ENCODE measurements around the gene TCF7L1. TPM values are rescaled to one million over a fixed set of nuclear protein-coding genes. Genes with fewer than 3 reads are reported as not detected.

TCF7L1 gene
- total RNA-seq, 4 donors from 2014 or later, result 0.55 to 3.0 (median 1.8) TPM

DNA sequence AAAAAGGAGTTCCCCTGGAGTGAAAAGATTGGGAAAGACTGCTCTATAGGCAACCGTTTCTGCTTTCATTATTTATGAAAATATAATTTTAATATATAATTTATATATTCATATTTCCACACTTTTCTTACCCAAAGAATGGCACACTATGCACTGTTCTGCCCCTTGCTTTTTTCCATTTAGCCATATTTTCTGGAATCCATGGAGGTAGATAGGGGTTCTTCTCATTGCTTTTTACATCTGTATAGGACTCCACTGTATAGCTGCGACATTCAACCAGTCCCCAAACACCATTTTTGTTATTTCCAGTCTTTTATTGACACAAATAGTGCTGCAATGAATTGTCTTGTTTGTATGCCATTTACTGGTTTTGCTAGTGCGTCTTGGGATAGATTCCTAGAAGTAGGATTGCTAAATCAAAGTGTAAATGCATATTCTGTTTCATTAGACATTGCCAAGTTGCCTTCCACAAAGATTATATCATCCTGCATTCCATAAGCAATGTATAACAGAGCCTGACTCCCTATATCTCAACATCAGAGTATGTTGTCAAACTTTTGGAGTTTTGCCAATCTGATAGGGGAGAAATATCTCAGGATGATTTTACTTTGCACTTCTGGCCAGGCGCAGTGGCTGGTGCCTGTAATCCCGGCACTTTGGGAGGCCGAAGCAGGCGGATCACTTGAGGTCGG lies 26.6 kb upstream of the TCF7L1 start:
- TF ChIP-seq POLR2AphosphoS5 (IDR thresholded peaks at IDR 0.05) (no peak), EP300 (IDR thresholded peaks at IDR 0.05) (no peak), POLR2A (IDR thresholded peaks at IDR 0.05) (no peak)
- TF ChIP-seq, protein P1, sequence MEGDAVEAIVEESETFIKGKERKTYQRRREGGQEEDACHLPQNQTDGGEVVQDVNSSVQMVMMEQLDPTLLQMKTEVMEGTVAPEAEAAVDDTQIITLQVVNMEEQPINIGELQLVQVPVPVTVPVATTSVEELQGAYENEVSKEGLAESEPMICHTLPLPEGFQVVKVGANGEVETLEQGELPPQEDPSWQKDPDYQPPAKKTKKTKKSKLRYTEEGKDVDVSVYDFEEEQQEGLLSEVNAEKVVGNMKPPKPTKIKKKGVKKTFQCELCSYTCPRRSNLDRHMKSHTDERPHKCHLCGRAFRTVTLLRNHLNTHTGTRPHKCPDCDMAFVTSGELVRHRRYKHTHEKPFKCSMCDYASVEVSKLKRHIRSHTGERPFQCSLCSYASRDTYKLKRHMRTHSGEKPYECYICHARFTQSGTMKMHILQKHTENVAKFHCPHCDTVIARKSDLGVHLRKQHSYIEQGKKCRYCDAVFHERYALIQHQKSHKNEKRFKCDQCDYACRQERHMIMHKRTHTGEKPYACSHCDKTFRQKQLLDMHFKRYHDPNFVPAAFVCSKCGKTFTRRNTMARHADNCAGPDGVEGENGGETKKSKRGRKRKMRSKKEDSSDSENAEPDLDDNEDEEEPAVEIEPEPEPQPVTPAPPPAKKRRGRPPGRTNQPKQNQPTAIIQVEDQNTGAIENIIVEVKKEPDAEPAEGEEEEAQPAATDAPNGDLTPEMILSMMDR (IDR thresholded peaks at IDR 0.05), result no peak
- WGBS, result 38% methylated on average over 8 of the region's 8 CpGs
- Histone ChIP-seq H3K4me3 (no peak overlapping the region), H3K36me3 (no peaks in the 10 kb centered on the region), H3K9me3 (no peaks in the 10 kb centered on the region), H3K27ac (no peak overlapping the region), H3K27me3 (no peaks in the 10 kb centered on the region), H3K4me1 (no peaks in the 10 kb centered on the region)
- no peak for DNase-seq (ENCODE audit: low spot score in 2 of 2)

GRCh38 chr2:85110991-85111560 lies 22.1 kb upstream of the TCF7L1 start:
- no peak for DNase-seq (ENCODE audit: low spot score in 2 of 2)
- Histone ChIP-seq H3K36me3 (no peaks in the 10 kb centered on the region), H3K4me3 (no peak overlapping the region), H3K27ac (no peak overlapping the region), H3K4me1 (no peaks in the 10 kb centered on the region), H3K27me3 (peaks cover 2% of the 10 kb centered on the region), H3K9me3 (no peaks in the 10 kb centered on the region)
- 100% methylated on average over 3 of the region's 3 CpGs for WGBS
- TF ChIP-seq EP300 (IDR thresholded peaks at IDR 0.05), result no peak
- TF ChIP-seq, protein P1 (IDR thresholded peaks at IDR 0.05), result no peak
- TF ChIP-seq POLR2AphosphoS5 (IDR thresholded peaks at IDR 0.05), result no peak
- TF ChIP-seq POLR2A (IDR thresholded peaks at IDR 0.05), result no peak

- 80% methylated on average over 2 of the region's 3 CpGs for WGBS
- H3K4me3 ChIP-seq, result no peak overlapping the region
- peaks cover 2% of the 10 kb centered on the region for H3K27me3 ChIP-seq
- no peak overlapping the region for H3K27ac ChIP-seq
- no peaks in the 10 kb centered on the region for H3K9me3 ChIP-seq
- H3K4me1 ChIP-seq, result no peaks in the 10 kb centered on the region
- DNase-seq (ENCODE audit: low spot score in 2 of 2), result no peak
- no peak for TF ChIP-seq POLR2AphosphoS5 (IDR thresholded peaks at IDR 0.05)
- TF ChIP-seq POLR2A (IDR thresholded peaks at IDR 0.05), result no peak
- no peak for TF ChIP-seq EP300 (IDR thresholded peaks at IDR 0.05)
- TF ChIP-seq, protein P1 (IDR thresholded peaks at IDR 0.05), result no peak
- H3K36me3 ChIP-seq, result no peaks in the 10 kb centered on the region
These were observed 21.3 kb upstream of the TCF7L1 start for GRCh38 chr2:85111819-85112281.

- WGBS, result 47% methylated on average over 2 of the region's 2 CpGs
- Histone ChIP-seq H3K9me3 (no peaks in the 10 kb centered on the region), H3K4me3 (no peak overlapping the region), H3K36me3 (no peaks in the 10 kb centered on the region), H3K4me1 (no peaks in the 10 kb centered on the region), H3K27me3 (peaks cover 2% of the 10 kb centered on the region), H3K27ac (no peak overlapping the region)
- TF ChIP-seq POLR2AphosphoS5 (IDR thresholded peaks at IDR 0.05), result no peak
- TF ChIP-seq POLR2A (IDR thresholded peaks at IDR 0.05), result no peak
- TF ChIP-seq, protein P1 (IDR thresholded peaks at IDR 0.05), result no peak
- no peak for DNase-seq (ENCODE audit: low spot score in 2 of 2)
These were observed 20.1 kb upstream of the TCF7L1 start for GRCh38 chr2:85112906-85113625.

All from suprapubic skin (tissue), 4 donors.